Measurements from ENCODE around the gene ERCC5. TPM values are rescaled to one million over a fixed set of nuclear protein-coding genes. Genes with fewer than 3 reads are reported as not detected.

ERCC5 gene
- total and polyA plus RNA-seq, 2 experiments from 2014 or later = 49.2 to 78.5 TPM

- Histone ChIP-seq H3K4me3 (no peak overlapping the region), H3K4me1 (ENCODE audit: insufficient read depth) (peaks cover 1% of the 10 kb centered on the region; the same call in 1 of the 2 replicates)
- 59 to 69% methylated on average over 5 of the region's 5 CpGs for WGBS, 2 experiments (ENCODE audit: low coverage in 1 of 2, low lambda C conversion rate in 2 of 2, missing lambda C conversion rate in 2 of 2)
These were observed 32.6 kb downstream of the ERCC5 start for GRCh38 chr13:102878481-102878880.

GRCh38 chr13:102879793-102880499 lies 34.1 kb downstream of the ERCC5 start:
- Histone ChIP-seq H3K9ac (no peak overlapping the region), H3K4me1 (ENCODE audit: insufficient read depth) (no peaks in the 10 kb centered on the region), H2AFZ (no peak overlapping the region), H3F3A (ENCODE audit: insufficient read depth) (no peaks in the 10 kb centered on the region; the same call in 1 of the 2 replicates), H3K79me2 (ENCODE audit: insufficient read depth) (no peaks in the 10 kb centered on the region), H3K9me3 (ENCODE audit: low read depth) (no peaks in the 10 kb centered on the region), H3K4me2 (ENCODE audit: unreplicated experiment) (no peak overlapping the region), H3K36me3 (ENCODE audit: low read depth) (peaks cover 11% of the 10 kb centered on the region; the same call in 1 of the 2 replicates), H3K9me2 (ENCODE audit: insufficient read depth) (no peaks in the 10 kb centered on the region), H3K27ac (no peak overlapping the region), H3K27me3 (replicated peaks; ENCODE audit: insufficient read depth) (no peaks in the 10 kb centered on the region), H4K20me1 (ENCODE audit: insufficient read depth) (no peaks in the 10 kb centered on the region), H3K4me3 (no peak overlapping the region)
- 94 to 96% methylated on average over 13 of the region's 13 CpGs for WGBS, 2 experiments (ENCODE audit: low coverage in 1 of 2, low lambda C conversion rate in 2 of 2, missing lambda C conversion rate in 2 of 2)
- in situ Hi-C loops (cut with MboI) = no loop called here
- no peak for TF ChIP-seq EZH2phosphoT487 (IDR thresholded peaks at IDR 0.05; ENCODE audit: insufficient read depth, low read depth)
- TF ChIP-seq EZH2 (IDR thresholded peaks at IDR 0.05; ENCODE audit: insufficient read depth, poor library complexity, severe bottlenecking) = no peak
- DNase-seq = no peak

More at GRCh38 chr13:102878481-102878880, 32.6 kb downstream of the ERCC5 start:
- Histone ChIP-seq H3K9me2 (ENCODE audit: insufficient read depth) (no peaks in the 10 kb centered on the region), H3K9me3 (ENCODE audit: low read depth) (no peaks in the 10 kb centered on the region), H3K27me3 (replicated peaks; ENCODE audit: insufficient read depth) (no peaks in the 10 kb centered on the region), H3K36me3 (ENCODE audit: low read depth) (peaks cover 22% of the 10 kb centered on the region), H4K20me1 (ENCODE audit: insufficient read depth) (no peaks in the 10 kb centered on the region), H3K4me2 (ENCODE audit: unreplicated experiment) (no peak overlapping the region), H3K27ac (no peak overlapping the region), H2AFZ (no peak overlapping the region), H3K9ac (no peak overlapping the region), H3F3A (ENCODE audit: insufficient read depth) (no peaks in the 10 kb centered on the region; the same call in 1 of the 2 replicates), H3K79me2 (ENCODE audit: insufficient read depth) (no peaks in the 10 kb centered on the region)
- in situ Hi-C loops (cut with MboI) = no loop called here
- TF ChIP-seq EZH2phosphoT487 (IDR thresholded peaks at IDR 0.05; ENCODE audit: insufficient read depth, low read depth) (no peak), EZH2 (IDR thresholded peaks at IDR 0.05; ENCODE audit: insufficient read depth, poor library complexity, severe bottlenecking) (no peak)
- DNase-seq = peak; percentile 35

DNA sequence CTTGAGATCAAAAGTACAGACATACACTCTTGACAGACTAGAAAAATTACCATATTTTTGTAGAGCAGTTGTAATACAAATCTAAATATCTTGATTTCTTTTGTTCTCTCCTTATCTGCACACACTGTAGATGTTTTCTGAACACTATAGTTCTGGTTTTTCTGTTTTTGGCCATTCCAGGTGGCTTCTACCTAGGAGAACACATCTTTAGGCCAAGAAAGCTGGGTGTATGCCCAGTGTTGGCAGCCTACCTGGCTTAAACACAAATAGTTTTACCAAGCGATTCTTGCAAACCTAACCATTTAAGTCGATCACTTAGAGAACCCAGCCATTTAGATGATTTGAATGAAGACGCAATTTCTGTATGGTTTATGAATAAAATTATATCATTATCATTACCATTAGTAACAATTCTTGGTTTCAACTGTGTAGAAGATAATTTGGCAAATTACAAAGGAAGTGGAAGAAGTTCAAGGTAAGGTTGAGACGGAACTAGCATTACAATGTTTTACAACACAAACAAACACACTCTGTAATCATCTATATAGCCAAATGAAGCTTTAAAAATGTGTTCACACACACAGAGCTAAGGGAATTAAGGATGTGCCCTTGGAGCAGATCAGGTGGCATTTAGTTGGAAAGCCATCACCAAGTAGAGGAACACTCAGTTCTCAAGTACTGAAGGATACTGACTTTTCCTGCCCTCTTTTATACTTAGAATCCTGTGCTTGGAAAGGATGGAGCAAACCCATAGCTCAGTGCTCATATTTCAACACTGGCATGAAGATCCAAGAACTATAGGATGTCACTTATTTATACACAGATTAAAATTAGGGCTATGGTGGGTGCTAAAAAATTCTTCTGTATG lies 36.2 kb downstream of the ERCC5 start:
- Histone ChIP-seq H4K20me1 (ENCODE audit: insufficient read depth) (no peaks in the 10 kb centered on the region), H3K4me3 (no peak overlapping the region), H3K27ac (no peak overlapping the region), H3K79me2 (ENCODE audit: insufficient read depth) (no peaks in the 10 kb centered on the region), H3K9ac (no peak overlapping the region), H3K27me3 (replicated peaks; ENCODE audit: insufficient read depth) (no peaks in the 10 kb centered on the region), H3K4me2 (ENCODE audit: unreplicated experiment) (no peak overlapping the region), H3F3A (ENCODE audit: insufficient read depth) (no peaks in the 10 kb centered on the region; the same call in 1 of the 2 replicates), H3K9me3 (ENCODE audit: low read depth) (no peaks in the 10 kb centered on the region), H3K9me2 (ENCODE audit: insufficient read depth) (no peaks in the 10 kb centered on the region), H2AFZ (no peak overlapping the region), H3K4me1 (ENCODE audit: insufficient read depth) (no peaks in the 10 kb centered on the region), H3K36me3 (ENCODE audit: low read depth) (no peaks in the 10 kb centered on the region)
- TF ChIP-seq EZH2phosphoT487 (IDR thresholded peaks at IDR 0.05; ENCODE audit: insufficient read depth, low read depth) (no peak), EZH2 (IDR thresholded peaks at IDR 0.05; ENCODE audit: insufficient read depth, poor library complexity, severe bottlenecking) (no peak)
- in situ Hi-C loops (cut with MboI) = no loop called here
- DNase-seq = no peak
- WGBS, 2 experiments (ENCODE audit: low coverage in 1 of 2, low lambda C conversion rate in 2 of 2, missing lambda C conversion rate in 2 of 2) = 95 to 99% methylated on average over 4 of the region's 4 CpGs

DNA sequence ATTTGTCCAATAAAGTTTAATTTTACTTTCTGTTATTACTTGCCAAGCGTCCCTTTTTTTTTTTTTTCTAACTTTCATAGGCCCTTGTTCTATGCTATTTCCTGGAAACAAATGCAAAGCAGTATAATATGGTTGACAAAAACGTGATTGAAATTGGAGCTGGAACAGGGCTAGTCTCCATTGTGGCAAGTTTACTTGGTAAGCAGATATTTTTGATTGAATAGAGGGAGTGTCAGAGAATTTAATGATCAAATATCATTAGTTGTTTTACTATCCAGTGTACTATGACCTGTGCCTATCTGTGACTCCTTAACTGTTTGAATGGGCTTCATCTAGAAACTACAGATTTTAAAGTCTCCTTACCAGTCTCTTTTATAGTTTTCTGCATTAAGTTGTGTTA lies 46.7 kb downstream of the ERCC5 start:
- Histone ChIP-seq H3K9me2 (ENCODE audit: insufficient read depth) (no peaks in the 10 kb centered on the region), H3K27me3 (replicated peaks; ENCODE audit: insufficient read depth) (no peaks in the 10 kb centered on the region), H3K79me2 (ENCODE audit: insufficient read depth) (no peaks in the 10 kb centered on the region), H3K36me3 (ENCODE audit: low read depth) (no peaks in the 10 kb centered on the region), H3K4me1 (ENCODE audit: insufficient read depth) (no peaks in the 10 kb centered on the region), H3K9ac (no peak overlapping the region), H2AFZ (no peak overlapping the region), H3K9me3 (ENCODE audit: low read depth) (no peaks in the 10 kb centered on the region), H3K4me2 (ENCODE audit: unreplicated experiment) (no peak overlapping the region), H4K20me1 (ENCODE audit: insufficient read depth) (no peaks in the 10 kb centered on the region), H3F3A (ENCODE audit: insufficient read depth) (no peaks in the 10 kb centered on the region), H3K4me3 (no peak overlapping the region), H3K27ac (no peak overlapping the region)
- TF ChIP-seq EZH2 (IDR thresholded peaks at IDR 0.05; ENCODE audit: insufficient read depth, poor library complexity, severe bottlenecking) = no peak
- in situ Hi-C loops (cut with MboI) = no loop called here
- no peak for DNase-seq
- 38 to 40% methylated on average over 2 of the region's 2 CpGs for WGBS, 2 experiments (ENCODE audit: low coverage in 1 of 2, low lambda C conversion rate in 2 of 2, missing lambda C conversion rate in 2 of 2)

All from GM23248 (cell line).